GM12878 (cell line): Measurements from ENCODE around the gene LRIT3. TPM values are rescaled to one million over a fixed set of nuclear protein-coding genes. Genes with fewer than 3 reads are reported as not detected.

Source experiments
- CREM ChIP-seq: IDR thresholded peaks from 2 replicates; pipeline ENCODE4 v1.6.1; 2014; ENCODE audit warnings: antibody characterized with exemption, low read depth
- DPF2 ChIP-seq: fragments of 450-650 bp; IDR thresholded peaks from 2 replicates; pipeline ENCODE4 v1.6.1; 2017; ENCODE audit warnings: mild to moderate bottlenecking
- ESRRA ChIP-seq: IDR thresholded peaks from 2 replicates; pipeline ENCODE4 v1.6.1; 2012; ENCODE audit warnings: mild to moderate bottlenecking, low read length, improper control_type of control experiment
- IKZF1 ChIP-seq: fragments of 450-650 bp; conservative IDR thresholded peaks from 2 replicates; pipeline ENCODE4 v1.6.1; 2017; ENCODE audit warnings: antibody characterized with exemption, mild to moderate bottlenecking
- IKZF2 ChIP-seq, 2 experiments: fragments of 450-650 bp; IDR thresholded peaks; 2 replicates each; pipeline ENCODE4 v1.6.1; 2017; ENCODE audit warnings: mild to moderate bottlenecking in 2 of 2, moderate library complexity in 2 of 2
- LARP7 ChIP-seq: fragments of 450-650 bp; IDR thresholded peaks from 2 replicates; pipeline ENCODE4 v1.6.1; 2017; ENCODE audit warnings: mild to moderate bottlenecking
- MYB ChIP-seq: fragments of 150-350 bp; IDR thresholded peaks from 2 replicates; pipeline ENCODE4 v1.6.1; 2014; ENCODE audit warnings: mild to moderate bottlenecking, low read depth, low read length, borderline replicate concordance
- NR2C2 ChIP-seq: IDR thresholded peaks from 2 replicates; pipeline ENCODE4 v1.6.1; 2011; ENCODE audit warnings: borderline replicate concordance, low read depth; ENCODE audit not compliant: control insufficient read depth, insufficient read length
- RB1 ChIP-seq: fragments of 450-650 bp; formaldehyde crosslinking; IDR thresholded peaks from 2 replicates; pipeline ENCODE4 v1.6.1; 2017; ENCODE audit warnings: mild to moderate bottlenecking, borderline replicate concordance
- SIX5 ChIP-seq: IDR thresholded peaks from 2 replicates; pipeline ENCODE4 v1.6.1; 2011; ENCODE audit warnings: mild to moderate bottlenecking, low read depth, low read length, moderate library complexity; ENCODE audit not compliant: severe bottlenecking
- SUPT20H ChIP-seq: IDR thresholded peaks from 2 replicates; pipeline ENCODE4 v1.6.1; 2011; ENCODE audit warnings: low read depth, mild to moderate bottlenecking, low read length, moderate library complexity, borderline replicate concordance; ENCODE audit not compliant: control insufficient read depth
- TCF12 ChIP-seq: IDR thresholded peaks from 2 replicates; pipeline ENCODE4 v1.6.1; 2011; ENCODE audit warnings: low read depth, mild to moderate bottlenecking, low read length
- polyA plus RNA-seq, 11 experiments: library from polyadenylated mRNA; depleted of rRNA in 4 of 11; unstranded in 6 of 11; stranded (reverse) in 5 of 11; fragments of >200 nt; fragmentation: Nextera tagmentation in 4 of 11; fragmentation: Illumina TruSeq in 1 of 11; extraction: Ambion mirVana in 4 of 11; extraction: Trizol in 1 of 11; gene quantifications; 1 replicate in 1 of 11; 2 replicates in 10 of 11; pipeline versions ENCODE4 v1.2.1 to v1.2.3, GENCODE V29; 2011 to 2016; ENCODE audit warnings: inconsistent platforms in 2 of 11, missing spikeins in 2 of 11, low read depth in 1 of 11
- total RNA-seq, 4 experiments: library from RNA; depleted of rRNA in 3 of 4; stranded (reverse); fragments of >200 nt in 3 of 4; fragmentation: Illumina TruSeq in 1 of 4; extraction: Trizol in 1 of 4; gene quantifications; 2 replicates each; pipeline versions ENCODE4 v1.2.1 to v1.2.3, GENCODE V29; 2013 to 2021
- TF ChIP-seq, protein P1 (sequence below): fragments of 450-650 bp; formaldehyde crosslinking; IDR thresholded peaks from 2 replicates; pipeline ENCODE4 v1.4.0; 2022; ENCODE audit warnings: mild to moderate bottlenecking, moderate library complexity
- TF ChIP-seq, protein P2 (sequence below): fragments of 450-650 bp; IDR thresholded peaks from 2 replicates; pipeline ENCODE4 v1.6.1; 2016; ENCODE audit warnings: mild to moderate bottlenecking, moderate library complexity, borderline replicate concordance

Gene LRIT3
- total and polyA plus RNA-seq, 10 of the 15 experiments (the other 5 are each of a cell fraction or from before 2014, with no cell fraction given), result 0.04 to 0.20 (median 0.10) TPM; not detected in 6

GRCh38 chr4:109872950-109873656, 25.2 kb downstream of the LRIT3 start (continued):
- TF ChIP-seq, protein P1, sequence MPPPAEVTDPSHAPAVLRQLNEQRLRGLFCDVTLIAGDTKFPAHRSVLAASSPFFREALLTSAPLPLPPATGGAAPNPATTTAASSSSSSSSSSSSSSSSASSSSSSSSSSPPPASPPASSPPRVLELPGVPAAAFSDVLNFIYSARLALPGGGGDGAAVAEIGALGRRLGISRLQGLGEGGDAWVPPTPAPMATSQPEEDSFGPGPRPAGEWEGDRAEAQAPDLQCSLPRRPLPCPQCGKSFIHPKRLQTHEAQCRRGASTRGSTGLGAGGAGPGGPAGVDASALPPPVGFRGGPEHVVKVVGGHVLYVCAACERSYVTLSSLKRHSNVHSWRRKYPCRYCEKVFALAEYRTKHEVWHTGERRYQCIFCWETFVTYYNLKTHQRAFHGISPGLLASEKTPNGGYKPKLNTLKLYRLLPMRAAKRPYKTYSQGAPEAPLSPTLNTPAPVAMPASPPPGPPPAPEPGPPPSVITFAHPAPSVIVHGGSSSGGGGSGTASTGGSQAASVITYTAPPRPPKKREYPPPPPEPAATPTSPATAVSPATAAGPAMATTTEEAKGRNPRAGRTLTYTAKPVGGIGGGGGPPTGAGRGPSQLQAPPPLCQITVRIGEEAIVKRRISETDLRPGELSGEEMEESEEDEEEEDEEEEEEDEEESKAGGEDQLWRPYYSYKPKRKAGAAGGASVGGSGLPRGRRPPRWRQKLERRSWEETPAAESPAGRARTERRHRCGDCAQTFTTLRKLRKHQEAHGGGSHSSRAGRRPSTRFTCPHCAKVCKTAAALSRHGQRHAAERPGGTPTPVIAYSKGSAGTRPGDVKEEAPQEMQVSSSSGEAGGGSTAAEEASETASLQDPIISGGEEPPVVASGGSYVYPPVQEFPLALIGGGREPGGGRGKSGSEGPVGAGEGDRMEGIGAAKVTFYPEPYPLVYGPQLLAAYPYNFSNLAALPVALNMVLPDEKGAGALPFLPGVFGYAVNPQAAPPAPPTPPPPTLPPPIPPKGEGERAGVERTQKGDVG, result no peak
- no peak for TF ChIP-seq DPF2
- TF ChIP-seq, protein P2, sequence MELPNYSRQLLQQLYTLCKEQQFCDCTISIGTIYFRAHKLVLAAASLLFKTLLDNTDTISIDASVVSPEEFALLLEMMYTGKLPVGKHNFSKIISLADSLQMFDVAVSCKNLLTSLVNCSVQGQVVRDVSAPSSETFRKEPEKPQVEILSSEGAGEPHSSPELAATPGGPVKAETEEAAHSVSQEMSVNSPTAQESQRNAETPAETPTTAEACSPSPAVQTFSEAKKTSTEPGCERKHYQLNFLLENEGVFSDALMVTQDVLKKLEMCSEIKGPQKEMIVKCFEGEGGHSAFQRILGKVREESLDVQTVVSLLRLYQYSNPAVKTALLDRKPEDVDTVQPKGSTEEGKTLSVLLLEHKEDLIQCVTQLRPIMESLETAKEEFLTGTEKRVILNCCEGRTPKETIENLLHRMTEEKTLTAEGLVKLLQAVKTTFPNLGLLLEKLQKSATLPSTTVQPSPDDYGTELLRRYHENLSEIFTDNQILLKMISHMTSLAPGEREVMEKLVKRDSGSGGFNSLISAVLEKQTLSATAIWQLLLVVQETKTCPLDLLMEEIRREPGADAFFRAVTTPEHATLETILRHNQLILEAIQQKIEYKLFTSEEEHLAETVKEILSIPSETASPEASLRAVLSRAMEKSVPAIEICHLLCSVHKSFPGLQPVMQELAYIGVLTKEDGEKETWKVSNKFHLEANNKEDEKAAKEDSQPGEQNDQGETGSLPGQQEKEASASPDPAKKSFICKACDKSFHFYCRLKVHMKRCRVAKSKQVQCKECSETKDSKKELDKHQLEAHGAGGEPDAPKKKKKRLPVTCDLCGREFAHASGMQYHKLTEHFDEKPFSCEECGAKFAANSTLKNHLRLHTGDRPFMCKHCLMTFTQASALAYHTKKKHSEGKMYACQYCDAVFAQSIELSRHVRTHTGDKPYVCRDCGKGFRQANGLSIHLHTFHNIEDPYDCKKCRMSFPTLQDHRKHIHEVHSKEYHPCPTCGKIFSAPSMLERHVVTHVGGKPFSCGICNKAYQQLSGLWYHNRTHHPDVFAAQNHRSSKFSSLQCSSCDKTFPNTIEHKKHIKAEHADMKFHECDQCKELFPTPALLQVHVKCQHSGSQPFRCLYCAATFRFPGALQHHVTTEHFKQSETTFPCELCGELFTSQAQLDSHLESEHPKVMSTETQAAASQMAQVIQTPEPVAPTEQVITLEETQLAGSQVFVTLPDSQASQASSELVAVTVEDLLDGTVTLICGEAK, result no peak
- TF ChIP-seq LARP7, result no peak
- TF ChIP-seq SUPT20H, result no peak
- TF ChIP-seq IKZF2 (IDR thresholded peaks at IDR 0.05), result no peak
- TF ChIP-seq TCF12, result no peak
- TF ChIP-seq RB1, result no peak
- TF ChIP-seq IKZF1, result no peak
- TF ChIP-seq CREM, result no peak
- TF ChIP-seq ESRRA, result no peak
- no peak for TF ChIP-seq MYB
- TF ChIP-seq NR2C2, result no peak
- no peak for TF ChIP-seq SIX5
